Panc1 (cell line): ENCODE data around the gene SUSD4. TPM values are rescaled to one million over a fixed set of nuclear protein-coding genes. Genes with fewer than 3 reads are reported as not detected.

Experiments used
- ATAC-seq: fragments of 200-7000 bp; cut with Tn5 transposase; 2 replicates; pipeline ENCODE4 v1.9.1; 2020; ENCODE audit warnings: mild to moderate bottlenecking, moderate library complexity
- BruUV-seq: library from RNA; stranded (reverse); fragments of 400-500 nt; replicated peaks from 2 replicates; lab custom pipeline; 2021; lab: Mats Ljungman, UMichigan
- CTCF ChIA-PET: fragments of 300-600 bp; sonication (Branson Sonifier 250); formaldehyde crosslinking; loops from one replicate; lab custom pipeline; 2022; ENCODE audit warnings: antibody characterized with exemption; lab: Charles Lee
- POLR2A ChIA-PET: fragments of 300-600 bp; sonication (Branson Sonifier 250); formaldehyde crosslinking; loops from one replicate; lab custom pipeline; 2022; ENCODE audit warnings: antibody characterized with exemption; lab: Charles Lee
- DNase-seq: peaks from one replicate; pipeline ENCODE4 v3.0.0-alpha.2; 2010; ENCODE audit warnings: low read depth, low spot score
- H3K27ac ChIP-seq: 2 replicates; pipeline ENCODE4 v1.5.1; 2011; ENCODE audit warnings: mild to moderate bottlenecking, low read length, inconsistent platforms
- H3K27me3 ChIP-seq: fragments of 200-500 bp; sonication (Bioruptor generic); 2 replicates; pipeline ENCODE4 v1.6.0; 2014; ENCODE audit warnings: low read length, inconsistent platforms; ENCODE audit not compliant: control insufficient read depth, insufficient read depth
- H3K36me3 ChIP-seq: fragments of 200-500 bp; sonication (Bioruptor generic); 2 replicates; pipeline ENCODE4 v1.5.1; 2014; ENCODE audit warnings: inconsistent platforms, mild to moderate bottlenecking, low read length, moderate library complexity; ENCODE audit not compliant: control insufficient read depth, insufficient read depth
- H3K4me1 ChIP-seq: 2 replicates; pipeline ENCODE4 v1.5.1; 2011; ENCODE audit warnings: inconsistent platforms, mild to moderate bottlenecking, low read length, moderate library complexity; ENCODE audit not compliant: control insufficient read depth, insufficient read depth
- H3K4me3 ChIP-seq, 2 experiments: 2 replicates each; pipeline ENCODE4 v1.5.1; 2011 to 2012; ENCODE audit warnings: low read depth in 2 of 2, low read length in 2 of 2, mild to moderate bottlenecking in 2 of 2, inconsistent platforms in 1 of 2, moderate library complexity in 1 of 2
- H3K9me3 ChIP-seq: fragments of 200-500 bp; sonication (Bioruptor generic); 2 replicates; pipeline ENCODE4 v1.5.1; 2014; ENCODE audit warnings: low read depth, mild to moderate bottlenecking, inconsistent platforms, low read length, moderate library complexity; ENCODE audit not compliant: control insufficient read depth, insufficient read depth
- POLR2AphosphoS5 ChIP-seq: IDR thresholded peaks from 2 replicates; pipeline ENCODE4 v1.6.1; 2012; ENCODE audit warnings: mild to moderate bottlenecking, low read depth, low read length, moderate library complexity
- REST ChIP-seq, 2 experiments: IDR thresholded peaks; 2 replicates each; pipeline ENCODE4 v1.6.1; 2011 to 2012; ENCODE audit warnings: low read depth in 2 of 2, control low read depth in 1 of 2, low read length in 1 of 2, mild to moderate bottlenecking in 1 of 2, moderate library complexity in 1 of 2; ENCODE audit not compliant: insufficient read depth in 1 of 2
- SIN3A ChIP-seq: IDR thresholded peaks from 2 replicates; pipeline ENCODE4 v1.6.1; 2012; ENCODE audit warnings: low read depth, mild to moderate bottlenecking, low read length, moderate library complexity, borderline replicate concordance; ENCODE audit not compliant: insufficient read depth
- TCF7L2 ChIP-seq: IDR thresholded peaks from 2 replicates; pipeline ENCODE4 v1.6.1; 2011; ENCODE audit warnings: mild to moderate bottlenecking, low read depth, low read length, inconsistent platforms
- in situ Hi-C: cut with HindIII; loops from 2 replicates; pipeline ENCODE4 v1.10.0; 2016; ENCODE audit warnings: low sequenced_read_pairs, low pct_unique_long_range_greater_than_20kb
- intact Hi-C: fragments of 100-400 bp; cut with micrococcal nuclease; formaldehyde crosslinking; loops from one replicate; pipeline ENCODE4 v1.10.0; 2022; ENCODE audit not compliant: unreplicated experiment
- total RNA-seq: library from RNA; stranded (reverse); gene quantifications from one replicate; pipeline ENCODE4 v1.2.1, GENCODE V29; 2021; ENCODE audit not compliant: unreplicated experiment
- TF ChIP-seq, protein P1 (sequence below): fragments of 450-650 bp; IDR thresholded peaks from 2 replicates; pipeline ENCODE4 v1.5.1; 2017; ENCODE audit warnings: mild to moderate bottlenecking

Gene SUSD4
- total RNA-seq, 1 experiment from 2014 or later, result 0.28 TPM

GRCh38 chr1:223322868-223323267 lies 41.1 kb downstream of the SUSD4 start:
- intact Hi-C loops (no loop called here), in situ Hi-C loops (no loop called here)
- peaks cover 18% of the 10 kb centered on the region for H3K27me3 ChIP-seq
- DNase-seq (no peak), ATAC-seq (no peak)
- H3K4me1 ChIP-seq, result no peaks in the 10 kb centered on the region
- no TSS peak for BruUV-seq
- no peak for TF ChIP-seq TCF7L2
- no peak for TF ChIP-seq POLR2AphosphoS5
- TF ChIP-seq, protein P1, sequence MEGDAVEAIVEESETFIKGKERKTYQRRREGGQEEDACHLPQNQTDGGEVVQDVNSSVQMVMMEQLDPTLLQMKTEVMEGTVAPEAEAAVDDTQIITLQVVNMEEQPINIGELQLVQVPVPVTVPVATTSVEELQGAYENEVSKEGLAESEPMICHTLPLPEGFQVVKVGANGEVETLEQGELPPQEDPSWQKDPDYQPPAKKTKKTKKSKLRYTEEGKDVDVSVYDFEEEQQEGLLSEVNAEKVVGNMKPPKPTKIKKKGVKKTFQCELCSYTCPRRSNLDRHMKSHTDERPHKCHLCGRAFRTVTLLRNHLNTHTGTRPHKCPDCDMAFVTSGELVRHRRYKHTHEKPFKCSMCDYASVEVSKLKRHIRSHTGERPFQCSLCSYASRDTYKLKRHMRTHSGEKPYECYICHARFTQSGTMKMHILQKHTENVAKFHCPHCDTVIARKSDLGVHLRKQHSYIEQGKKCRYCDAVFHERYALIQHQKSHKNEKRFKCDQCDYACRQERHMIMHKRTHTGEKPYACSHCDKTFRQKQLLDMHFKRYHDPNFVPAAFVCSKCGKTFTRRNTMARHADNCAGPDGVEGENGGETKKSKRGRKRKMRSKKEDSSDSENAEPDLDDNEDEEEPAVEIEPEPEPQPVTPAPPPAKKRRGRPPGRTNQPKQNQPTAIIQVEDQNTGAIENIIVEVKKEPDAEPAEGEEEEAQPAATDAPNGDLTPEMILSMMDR, result no peak
- TF ChIP-seq REST (IDR thresholded peaks at IDR 0.05; ENCODE audit: insufficient read depth in 1 of 2, low read depth in 2 of 2, low read length in 1 of 2), result no peak
- no peak for TF ChIP-seq SIN3A
- CTCF ChIA-PET, result interaction anchor here (0.7 kb wide), 1 partner anchor 189 kb away, joined by 3 read pairs; no protein-coding TSS in a partner anchor
- no peak overlapping the region for H3K4me3 ChIP-seq
- H3K27ac ChIP-seq, result no peak overlapping the region
- H3K9me3 ChIP-seq, result no peaks in the 10 kb centered on the region
- no peaks in the 10 kb centered on the region for H3K36me3 ChIP-seq
- POLR2A ChIA-PET, result no interaction called here

DNA sequence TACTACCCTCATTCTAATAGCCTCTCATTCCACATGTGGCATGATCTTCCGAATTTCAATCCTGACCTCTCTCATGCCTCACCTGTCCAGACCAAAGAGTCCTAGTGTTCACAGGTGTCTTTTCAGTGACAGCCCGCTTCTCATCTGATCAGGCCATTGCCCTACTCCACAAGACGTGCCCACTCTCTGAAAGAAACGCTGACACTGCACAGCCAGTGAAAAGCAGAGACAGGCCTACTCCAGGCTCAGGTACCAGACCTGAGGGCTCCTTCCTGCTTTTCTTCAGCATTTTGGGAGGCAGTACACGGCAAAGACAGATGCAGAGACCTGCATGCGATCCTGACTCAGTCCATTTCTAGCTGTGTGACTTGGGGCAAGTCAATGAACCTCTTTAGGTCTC lies 43.0 kb downstream of the SUSD4 start:
- Histone ChIP-seq H3K4me1 (no peaks in the 10 kb centered on the region), H3K27ac (no peak overlapping the region), H3K36me3 (no peaks in the 10 kb centered on the region), H3K9me3 (no peaks in the 10 kb centered on the region), H3K27me3 (peaks cover 18% of the 10 kb centered on the region), H3K4me3 (no peak overlapping the region)
- ATAC-seq (no peak), DNase-seq (no peak)
- CTCF ChIA-PET, result no interaction called here
- TF ChIP-seq, protein P1, result no peak
- TF ChIP-seq TCF7L2, result no peak
- TF ChIP-seq POLR2AphosphoS5, result no peak
- TF ChIP-seq REST (IDR thresholded peaks at IDR 0.05; ENCODE audit: insufficient read depth in 1 of 2, low read depth in 2 of 2, low read length in 1 of 2), result no peak
- TF ChIP-seq SIN3A, result no peak
- BruUV-seq, result no TSS peak
- intact Hi-C loops, result no loop called here
- in situ Hi-C loops, result no loop called here
- POLR2A ChIA-PET, result no interaction called here
